Measurements from ENCODE around the gene GJB4.
"Not testable (repeated sequence)": the region's sequence is repeated elsewhere in the genome, so short reads cannot be mapped to it uniquely, and the experiment has no call there.

The GJB4 gene

DNA sequence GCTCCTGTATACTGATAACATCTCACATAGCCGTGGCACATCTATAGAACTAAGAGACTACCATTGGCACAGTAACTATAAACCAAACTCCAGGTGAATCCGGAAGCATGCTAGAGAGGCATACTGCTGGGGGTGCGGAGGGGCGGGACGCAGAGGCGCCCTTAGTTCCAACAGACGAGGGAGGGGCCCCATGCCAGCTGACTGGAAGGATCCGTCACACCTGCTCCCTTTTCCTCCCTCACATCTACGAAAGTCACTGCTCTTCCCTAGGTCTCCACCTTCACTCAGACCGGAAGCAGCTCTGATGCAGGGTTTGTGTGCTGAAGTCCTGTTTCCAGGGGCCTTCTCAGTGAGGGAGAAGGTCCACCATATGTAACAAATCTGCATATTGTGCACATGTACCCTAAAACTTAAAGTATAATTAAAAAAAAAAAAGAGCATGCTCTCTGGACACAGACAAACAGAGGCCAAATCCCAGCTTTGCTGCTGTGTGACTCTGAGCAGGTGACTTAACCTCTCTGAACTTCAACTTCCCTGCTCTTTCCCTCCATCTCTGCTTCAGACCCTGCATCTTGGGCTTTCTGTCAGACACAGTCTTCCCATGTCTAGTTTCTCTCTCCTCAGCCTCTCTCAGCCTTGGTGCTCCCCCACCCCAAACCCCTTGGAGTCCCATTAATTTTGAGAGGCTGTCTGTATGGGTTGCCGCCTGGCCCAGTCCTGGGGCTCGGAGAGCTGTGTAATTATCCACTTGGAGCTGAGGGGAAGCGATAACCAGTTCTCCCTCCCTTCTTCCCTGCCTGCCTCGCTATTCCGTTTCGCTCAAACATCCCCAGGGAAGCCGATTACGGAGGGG is 12.5 kb upstream of the GJB4 start:
- DNase-seq = no peak

DNA sequence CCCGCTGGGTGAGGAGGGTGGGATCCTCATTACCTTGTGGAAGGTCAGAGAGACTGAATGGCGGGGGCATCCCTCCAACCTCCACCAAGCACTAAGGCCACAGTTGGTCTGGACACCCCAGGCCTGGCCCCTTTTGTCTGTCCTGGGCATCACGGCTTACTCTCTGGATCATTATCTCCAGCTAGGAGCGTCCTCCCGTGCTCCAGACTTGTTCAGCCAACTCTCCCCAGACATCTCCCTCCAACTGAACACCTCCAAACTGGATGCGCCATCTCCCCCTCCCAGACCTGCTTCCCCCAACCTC is 11.9 kb upstream of the GJB4 start:
- DNase-seq = no peak

DNA sequence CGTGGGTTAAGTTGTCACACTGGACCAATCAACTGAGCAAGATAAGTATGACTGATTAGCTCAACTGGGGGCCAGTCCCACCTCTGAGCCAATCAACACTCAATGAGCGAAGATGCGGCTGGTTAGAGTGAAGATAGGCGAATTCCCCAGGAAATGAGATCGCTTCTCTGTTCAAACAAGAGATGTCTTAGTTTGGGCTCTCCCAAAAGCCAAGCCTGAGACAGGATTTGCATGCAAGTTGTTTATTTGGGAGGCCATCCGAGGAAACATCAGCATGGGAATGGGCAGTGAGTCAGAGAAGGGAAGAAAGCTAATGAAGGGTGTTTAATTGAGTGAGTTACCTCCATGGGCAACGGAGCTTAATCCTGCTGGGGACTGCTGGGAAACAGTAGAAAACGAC is 9.5 kb upstream of the GJB4 start:
- DNase-seq = no peak

DNA sequence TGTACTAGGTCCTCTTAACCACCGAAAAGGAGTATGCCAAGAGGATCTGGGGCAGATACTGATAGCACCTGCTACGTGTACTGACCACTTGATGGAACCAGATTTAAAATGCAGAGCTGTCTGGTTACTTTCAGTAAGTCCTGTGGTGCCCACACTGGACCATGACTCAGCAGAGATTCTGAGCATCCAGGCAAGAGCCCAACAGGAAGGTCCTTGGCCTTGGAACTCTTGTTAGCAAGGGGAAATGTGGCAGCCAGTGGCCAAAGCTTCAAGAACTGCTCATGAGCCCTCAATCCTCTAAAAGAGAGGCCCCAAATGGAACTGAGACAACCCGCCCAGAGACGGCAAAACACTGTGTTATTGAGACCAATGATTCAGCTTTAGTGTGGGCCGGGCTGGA is 8.9 kb upstream of the GJB4 start:
- DNase-seq = no peak

DNA sequence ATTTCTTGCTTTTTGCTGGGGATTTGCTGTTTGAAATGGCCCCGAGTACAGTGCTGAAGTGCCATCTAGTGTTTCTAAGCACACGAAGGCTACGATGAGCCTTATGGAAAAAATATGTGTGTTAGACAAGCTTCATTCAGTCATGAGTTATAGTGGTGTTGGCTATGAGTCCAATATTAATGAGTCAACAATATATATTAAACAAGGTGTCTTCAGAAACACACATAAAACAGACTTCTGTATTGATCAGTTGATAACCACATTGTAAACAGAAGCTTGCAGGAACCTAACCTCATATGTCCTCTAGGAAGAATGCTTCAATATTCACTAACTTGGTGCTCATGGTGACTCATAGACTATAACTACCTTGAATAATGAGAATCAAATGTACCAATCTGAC is 6.4 kb upstream of the GJB4 start:
- no peak for DNase-seq

DNA sequence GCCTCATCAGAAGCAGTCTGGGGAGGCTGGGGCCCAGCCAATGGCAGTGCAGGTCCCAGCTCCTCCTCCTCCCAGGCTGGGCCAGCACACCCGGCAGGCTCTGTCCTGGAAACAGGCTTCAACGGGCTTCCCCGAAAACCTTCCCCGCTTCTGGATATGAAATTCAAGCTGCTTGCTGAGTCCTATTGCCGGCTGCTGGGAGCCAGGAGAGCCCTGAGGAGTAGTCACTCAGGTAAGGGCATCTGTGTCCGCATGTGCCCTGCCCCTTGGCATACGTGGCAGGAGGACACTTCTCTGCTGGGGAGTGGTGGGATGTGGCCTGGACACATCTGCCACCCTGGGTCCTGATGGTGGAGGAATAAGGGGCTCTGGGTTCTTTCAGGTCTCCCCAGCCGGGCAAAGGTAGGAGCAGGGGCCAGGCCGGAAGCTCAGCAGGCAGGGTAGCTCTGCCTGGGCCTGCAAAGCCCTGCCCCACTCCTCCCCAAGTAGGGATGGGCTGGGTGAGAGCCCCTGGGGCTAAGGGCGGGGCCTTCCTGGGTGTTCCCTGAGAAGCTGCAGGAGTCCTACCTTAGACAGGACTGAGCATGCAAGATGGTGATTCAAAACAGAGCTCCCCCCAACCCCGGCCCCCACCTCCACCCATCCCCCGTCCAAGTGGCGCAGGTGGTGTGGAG is 4.4 kb upstream of the GJB4 start, which contains the start of gene GJB5:
Gene GJB5 (plus strand): TSS at position 84 of the 674 bp plus-strand sequence. CDS start 2,284 bp downstream, outside the sequence.
- DNase-seq = no peak

DNA sequence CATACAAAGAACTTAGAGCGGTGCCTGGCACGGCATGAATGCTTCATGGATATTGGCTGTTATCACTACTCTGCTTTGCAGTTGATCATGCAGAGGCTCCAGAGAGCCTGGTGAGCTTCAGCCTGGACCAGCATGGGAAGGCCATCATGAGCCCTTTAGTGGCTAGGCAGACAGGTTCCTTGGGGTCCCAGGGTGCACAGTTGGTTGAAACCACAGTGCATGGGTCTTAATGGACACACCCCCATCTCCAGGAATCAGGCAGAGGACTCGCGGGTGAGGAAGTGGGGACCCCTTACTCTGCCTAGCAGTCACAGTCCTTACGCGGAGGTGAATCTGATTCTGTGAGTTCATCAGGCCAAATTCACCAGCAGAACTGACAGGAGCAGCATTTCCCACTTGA is 3.6 kb upstream of the GJB4 start:
- DNase-seq = no peak

DNA sequence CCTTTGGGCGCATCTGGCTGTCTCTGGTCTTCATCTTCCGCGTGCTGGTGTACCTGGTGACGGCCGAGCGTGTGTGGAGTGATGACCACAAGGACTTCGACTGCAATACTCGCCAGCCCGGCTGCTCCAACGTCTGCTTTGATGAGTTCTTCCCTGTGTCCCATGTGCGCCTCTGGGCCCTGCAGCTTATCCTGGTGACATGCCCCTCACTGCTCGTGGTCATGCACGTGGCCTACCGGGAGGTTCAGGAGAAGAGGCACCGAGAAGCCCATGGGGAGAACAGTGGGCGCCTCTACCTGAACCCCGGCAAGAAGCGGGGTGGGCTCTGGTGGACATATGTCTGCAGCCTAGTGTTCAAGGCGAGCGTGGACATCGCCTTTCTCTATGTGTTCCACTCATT is 2.2 kb upstream of the GJB4 start:
- no peak for DNase-seq

DNA sequence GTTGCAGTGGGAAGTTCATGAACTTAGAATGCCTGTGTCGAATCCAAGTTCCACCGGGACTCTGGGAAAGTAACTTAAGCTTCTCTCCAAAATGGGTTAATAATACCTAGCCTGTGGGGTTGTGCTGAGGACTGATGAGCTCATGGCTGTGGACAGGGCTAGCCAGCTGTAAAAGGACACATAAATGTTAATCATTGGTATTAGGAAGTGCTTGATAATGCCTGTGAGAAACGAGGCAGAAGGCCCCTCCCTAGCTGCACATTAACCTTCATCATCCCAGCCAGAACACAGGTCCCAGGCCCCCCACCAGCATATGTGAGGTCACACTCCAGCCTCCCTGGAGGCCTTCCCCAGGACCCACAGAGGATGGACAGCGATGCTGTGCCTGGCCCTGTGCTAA is 789 bp upstream of the GJB4 start:
- DNase-seq = no peak

DNA sequence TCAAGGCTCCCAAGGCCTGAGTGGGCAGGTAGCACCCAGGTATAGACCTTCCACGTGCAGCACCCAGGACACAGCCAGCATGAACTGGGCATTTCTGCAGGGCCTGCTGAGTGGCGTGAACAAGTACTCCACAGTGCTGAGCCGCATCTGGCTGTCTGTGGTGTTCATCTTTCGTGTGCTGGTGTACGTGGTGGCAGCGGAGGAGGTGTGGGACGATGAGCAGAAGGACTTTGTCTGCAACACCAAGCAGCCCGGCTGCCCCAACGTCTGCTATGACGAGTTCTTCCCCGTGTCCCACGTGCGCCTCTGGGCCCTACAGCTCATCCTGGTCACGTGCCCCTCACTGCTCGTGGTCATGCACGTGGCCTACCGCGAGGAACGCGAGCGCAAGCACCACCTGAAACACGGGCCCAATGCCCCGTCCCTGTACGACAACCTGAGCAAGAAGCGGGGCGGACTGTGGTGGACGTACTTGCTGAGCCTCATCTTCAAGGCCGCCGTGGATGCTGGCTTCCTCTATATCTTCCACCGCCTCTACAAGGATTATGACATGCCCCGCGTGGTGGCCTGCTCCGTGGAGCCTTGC is 1.7 kb downstream of the GJB4 start:
- no peak for DNase-seq

DNA sequence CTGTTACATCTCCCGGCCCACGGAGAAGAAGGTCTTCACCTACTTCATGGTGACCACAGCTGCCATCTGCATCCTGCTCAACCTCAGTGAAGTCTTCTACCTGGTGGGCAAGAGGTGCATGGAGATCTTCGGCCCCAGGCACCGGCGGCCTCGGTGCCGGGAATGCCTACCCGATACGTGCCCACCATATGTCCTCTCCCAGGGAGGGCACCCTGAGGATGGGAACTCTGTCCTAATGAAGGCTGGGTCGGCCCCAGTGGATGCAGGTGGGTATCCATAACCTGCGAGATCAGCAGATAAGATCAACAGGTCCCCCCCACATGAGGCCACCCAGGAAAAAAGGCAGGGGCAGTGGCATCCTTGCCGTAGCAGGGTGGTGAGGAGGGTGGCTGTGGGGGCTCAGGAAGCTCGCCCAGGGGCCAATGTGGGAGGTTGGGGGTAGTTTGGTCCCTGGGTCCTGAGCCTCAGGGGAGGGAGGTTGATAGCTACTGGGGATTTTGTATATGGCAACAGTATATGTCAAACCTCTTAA is 2.3 kb downstream of the GJB4 start:
- no peak for DNase-seq

DNA sequence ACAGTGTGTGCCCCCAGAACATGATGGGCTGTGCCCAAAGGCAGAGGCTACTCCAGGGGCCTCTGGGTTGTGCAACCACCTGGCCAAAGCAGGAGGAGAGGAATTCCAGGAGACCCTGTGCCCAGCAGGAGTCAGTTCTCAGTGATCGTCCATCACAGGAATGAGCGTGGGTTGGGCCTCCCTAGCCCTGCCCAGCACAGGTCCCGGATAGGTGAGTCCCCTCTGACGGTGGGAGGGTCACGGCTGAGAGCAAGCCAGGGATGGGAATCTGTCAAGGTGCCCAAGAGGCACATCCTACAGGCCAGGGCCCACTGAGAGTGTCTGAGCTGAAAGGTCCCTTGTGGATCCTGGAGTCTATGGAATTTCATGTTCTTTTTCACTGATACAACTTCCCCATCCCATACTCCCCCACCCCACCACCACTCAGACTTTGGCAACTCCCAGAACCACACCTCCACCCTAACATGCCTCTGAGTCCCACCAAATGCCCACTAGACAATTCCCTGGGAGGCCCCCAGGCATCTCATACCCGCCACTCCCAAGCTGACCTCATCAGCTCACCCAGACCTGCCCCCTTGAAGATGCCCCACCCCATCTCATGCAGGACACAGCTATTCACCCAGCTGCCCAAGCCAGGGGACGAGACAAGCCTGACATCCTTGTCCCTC is 3.1 kb downstream of the GJB4 start:
- no peak for DNase-seq

DNA sequence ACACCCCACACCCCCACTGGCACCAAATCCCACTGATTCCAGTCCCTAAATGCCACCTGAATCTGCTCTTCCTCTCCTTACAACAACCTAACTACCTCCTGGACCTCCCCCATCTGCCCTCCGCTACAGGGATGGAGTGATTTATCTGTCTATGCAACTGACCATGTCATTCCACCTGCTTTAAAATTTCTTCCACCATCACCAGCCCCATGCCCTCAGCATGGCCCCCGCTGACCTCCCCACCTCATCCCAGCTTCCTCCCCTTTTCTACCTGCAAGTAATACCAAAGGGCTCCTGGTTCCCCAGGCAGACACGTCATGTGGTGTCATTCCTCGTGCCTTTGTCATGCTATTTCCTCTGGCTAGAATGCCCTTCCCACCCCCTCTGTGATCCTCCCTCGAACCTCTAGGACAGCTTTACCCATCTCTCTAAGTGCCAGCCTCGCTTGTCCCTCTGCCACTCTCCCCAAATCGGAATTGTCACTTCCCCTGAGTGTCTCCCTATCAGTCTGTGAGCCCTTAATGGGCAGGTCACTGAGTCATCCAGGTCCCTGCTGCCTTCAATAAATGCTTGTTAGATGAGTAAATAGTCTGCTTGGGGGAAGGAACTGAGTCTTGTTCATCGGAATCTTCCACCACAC is 3.7 kb downstream of the GJB4 start:
- DNase-seq = no peak

DNA sequence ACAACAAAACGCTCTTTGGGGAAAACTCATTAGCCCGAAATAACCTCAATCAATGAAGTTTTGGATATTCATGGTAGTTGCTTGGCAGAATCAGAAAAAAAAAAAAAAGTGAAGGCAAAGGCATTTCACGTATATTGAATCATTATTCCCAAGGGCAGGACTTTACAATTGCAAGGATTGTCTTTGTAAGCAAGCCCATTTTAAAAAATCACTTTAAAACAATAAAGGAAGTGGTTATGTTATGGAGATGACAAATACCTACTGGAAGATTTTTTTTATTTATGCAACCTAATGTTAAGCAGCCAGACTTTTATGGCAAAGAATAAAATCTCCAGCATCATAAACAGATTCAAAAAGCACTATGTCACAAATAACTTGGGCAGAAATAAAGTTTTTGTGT is 9.3 kb downstream of the GJB4 start:
- DNase-seq = no peak

DNA sequence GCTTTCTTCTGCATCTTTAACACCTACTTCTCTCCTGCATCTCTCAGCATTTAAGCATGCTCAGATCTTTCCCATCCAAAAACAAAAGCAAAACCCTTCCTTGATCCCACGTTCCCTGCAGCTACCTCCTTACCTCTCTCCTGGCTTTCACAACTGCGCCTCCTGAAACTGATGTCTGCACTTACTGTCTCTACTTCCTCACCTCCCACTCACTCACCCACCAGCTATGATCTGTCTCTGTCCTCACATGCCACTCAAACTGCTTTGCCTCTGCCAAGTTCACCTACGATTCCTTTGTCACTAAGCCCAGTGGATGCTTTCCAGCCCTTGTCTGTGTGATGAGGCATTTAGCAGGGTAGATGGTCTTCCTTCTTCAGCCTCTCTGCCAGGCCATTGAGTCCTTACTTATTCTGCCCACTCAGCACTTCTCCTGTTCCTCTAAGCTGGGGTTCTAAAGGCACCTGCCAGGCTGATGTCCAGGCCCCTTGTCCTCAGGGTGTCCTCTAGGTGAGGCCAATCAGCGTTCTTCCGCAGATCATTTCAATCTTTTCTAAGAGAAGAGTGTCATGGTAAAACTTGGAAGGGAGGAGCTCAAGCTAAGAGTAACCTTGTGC is 11.5 kb downstream of the GJB4 start:
- no peak for DNase-seq

DNA sequence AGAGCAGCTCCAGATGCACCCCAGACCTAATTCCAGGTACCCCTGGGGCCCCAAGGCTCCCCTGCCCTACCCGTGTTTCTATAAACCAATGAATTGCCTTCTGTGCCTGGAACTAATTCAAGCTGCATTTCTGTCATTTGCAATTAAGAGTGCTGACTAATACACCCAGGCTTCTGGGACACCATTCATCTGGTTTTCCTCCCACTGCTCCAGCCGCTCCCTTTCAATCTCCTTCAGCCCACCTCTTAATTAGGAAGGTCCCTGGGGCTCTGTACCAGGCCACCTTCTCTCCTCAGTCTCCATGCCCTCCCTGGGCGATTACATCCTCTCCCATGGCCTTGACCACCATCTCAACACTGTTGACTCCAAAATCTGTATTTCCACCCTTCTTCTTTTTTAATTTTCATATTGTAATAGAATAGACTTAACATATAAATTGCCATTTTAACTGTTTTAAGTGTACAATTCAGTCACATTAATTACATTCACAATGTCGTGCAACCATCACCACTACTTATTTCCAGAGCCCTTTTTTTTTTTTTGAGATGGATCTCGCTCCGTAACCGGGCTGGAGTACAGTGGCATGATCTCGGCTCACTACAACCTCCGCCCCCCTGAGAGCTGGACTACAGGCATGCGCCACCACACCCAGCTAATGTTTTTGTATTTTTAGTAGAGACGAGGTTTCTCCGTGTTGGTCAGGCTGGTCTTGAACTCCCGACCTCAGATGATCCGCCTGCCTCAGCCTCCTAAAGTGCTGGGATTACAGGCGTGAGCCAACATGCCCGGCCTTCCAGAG is 12.2 kb downstream of the GJB4 start:
- no peak for DNase-seq

DNA sequence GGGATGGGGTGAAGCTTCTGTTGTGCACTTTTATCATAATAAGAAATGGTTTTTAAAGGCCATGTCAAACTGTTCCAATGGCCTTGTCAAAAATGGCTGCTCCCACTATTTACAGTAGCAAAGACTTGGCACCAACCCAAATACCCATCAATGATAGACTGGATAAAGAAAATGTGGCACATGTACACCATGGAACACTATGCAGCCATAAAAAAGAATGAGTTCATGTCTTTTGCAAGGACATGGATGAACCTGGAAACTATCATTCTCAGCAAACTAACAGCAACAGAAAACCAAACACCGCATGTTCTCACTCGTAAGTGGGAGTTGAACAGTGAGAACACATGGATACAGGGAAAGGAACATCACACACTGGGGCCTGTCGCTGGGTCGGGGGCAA is 13.6 kb downstream of the GJB4 start:
- not testable (repeated sequence) for DNase-seq

DNA sequence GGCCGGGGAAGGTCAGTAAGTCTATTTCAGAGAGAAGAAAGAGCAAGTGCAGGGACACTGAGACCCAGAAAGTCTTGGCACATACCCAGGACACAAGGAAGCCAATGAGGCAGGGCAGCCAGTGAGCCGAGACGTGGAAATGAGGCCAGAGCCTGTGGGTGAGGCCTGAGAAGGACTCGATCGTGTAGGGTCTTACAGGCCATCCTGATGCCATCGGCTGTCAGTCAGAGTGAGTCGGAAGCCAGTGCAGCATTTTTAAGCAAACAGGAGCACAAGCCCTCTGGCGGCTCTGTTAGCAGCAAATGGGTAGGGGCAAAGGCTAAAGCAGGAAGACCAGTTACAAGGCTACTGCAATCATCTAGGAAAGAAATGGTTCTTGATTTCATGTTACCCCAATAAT is 15.4 kb downstream of the GJB4 start:
- DNase-seq = no peak

DNA sequence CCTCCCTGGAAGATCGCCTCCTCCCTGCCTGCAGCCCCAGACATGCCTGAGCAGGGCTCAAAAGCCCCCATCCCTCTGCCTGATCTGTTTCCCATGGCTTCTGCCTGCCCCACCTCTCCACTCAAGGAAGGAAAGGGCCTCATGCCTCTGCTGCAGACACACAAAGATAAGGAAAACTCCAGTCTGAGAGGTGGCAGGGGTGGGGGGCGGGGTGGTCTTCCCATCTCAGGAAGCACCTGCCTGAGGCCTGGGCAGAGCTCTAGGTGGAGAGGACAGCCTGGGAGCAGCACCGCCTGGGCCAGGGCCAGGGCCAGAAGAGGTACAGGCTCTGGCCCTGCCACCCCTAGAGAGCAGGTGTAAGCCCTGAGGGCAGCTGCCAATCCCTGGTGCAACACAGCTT is 17.4 kb downstream of the GJB4 start:
- DNase-seq = no peak

DNA sequence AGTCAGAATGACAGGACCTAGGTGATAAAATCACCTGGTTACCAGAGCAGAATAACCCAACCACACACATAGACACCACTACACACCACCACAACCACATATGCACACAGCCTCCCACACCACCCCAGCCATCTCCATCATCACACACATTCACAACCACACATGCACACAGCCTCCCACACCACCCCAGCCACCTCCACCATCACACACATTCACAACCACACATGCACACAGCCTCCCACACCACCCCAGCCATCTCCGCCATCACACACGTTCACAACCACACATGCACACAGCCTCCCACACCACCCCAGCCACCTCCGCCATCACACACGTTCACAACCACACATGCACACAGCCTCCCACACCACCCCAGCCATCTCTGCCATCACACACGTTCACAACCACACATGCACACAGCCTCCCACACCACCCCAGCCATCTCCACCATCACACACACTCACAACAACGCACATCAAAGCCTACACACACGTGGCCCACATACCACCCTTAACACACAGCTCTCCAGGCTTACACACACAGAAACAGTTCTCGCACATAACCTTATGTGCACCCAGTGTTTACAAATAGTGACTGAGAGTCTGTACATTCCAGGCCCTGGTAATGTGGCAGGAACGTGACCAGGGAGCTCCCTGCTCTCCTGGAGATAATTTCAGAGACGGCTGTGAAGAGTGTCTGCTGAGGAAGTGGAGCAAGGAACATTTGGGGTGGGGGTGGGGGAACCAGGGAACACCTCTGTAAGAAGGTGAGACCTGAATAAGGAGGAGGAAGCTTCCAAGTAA is 18.2 kb downstream of the GJB4 start:
- no peak for DNase-seq
